ENCODE data around the gene COL19A1.
"Not testable (repeated sequence)": the region's sequence is repeated elsewhere in the genome, so short reads cannot be mapped to it uniquely, and the experiment has no call there.

Gene COL19A1

DNA sequence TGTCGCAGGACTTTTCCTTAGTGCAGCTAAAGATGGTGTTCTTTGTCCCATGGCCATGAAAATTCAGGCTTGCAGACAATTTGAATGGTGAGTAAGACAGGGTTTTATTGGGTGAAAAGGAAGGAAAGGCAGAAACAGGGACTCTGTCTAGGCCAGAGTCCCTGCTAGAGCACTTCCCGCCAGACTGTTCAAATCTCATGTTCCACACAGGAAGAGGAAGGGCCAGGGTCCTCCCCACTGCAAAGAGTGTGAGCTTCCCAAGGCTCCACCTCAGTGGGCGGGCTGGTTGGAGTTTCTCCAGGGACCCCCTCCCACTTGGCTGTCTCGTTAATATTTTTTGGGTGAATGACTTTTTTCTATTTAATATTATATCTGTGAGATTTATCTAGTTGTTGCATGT lies 29.0 kb downstream of the COL19A1 start:
- in situ Hi-C loops (cut with MboI; ENCODE audit: low sequenced_read_pairs) = no loop called here

GRCh38 chr6:69900869-69901268 lies 34.5 kb downstream of the COL19A1 start:
- in situ Hi-C loops (cut with MboI; ENCODE audit: low sequenced_read_pairs) = no loop called here

DNA sequence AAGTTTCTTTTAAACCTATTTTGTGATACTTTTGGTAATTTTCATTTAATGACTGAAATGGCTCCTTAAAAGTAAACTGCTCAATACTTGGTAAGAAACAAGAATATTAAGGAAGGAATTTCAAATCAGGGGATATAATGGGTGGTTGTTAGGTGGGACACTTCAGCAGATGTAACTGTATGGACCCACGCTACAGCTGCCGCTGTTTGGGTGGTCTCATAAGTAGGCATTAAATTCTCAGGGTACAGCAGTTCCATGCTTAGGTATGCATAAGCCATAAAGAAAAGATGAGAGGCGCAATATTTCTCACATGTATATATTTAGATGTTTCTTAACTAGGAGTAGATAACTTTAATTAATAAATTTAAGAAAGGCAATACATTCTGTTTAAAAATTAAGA lies 35.0 kb downstream of the COL19A1 start:
- in situ Hi-C loops (cut with MboI; ENCODE audit: low sequenced_read_pairs) = no loop called here

GRCh38 chr6:69907981-69908498 lies 41.7 kb downstream of the COL19A1 start:
- in situ Hi-C loops (cut with MboI; ENCODE audit: low sequenced_read_pairs) = no loop called here

DNA sequence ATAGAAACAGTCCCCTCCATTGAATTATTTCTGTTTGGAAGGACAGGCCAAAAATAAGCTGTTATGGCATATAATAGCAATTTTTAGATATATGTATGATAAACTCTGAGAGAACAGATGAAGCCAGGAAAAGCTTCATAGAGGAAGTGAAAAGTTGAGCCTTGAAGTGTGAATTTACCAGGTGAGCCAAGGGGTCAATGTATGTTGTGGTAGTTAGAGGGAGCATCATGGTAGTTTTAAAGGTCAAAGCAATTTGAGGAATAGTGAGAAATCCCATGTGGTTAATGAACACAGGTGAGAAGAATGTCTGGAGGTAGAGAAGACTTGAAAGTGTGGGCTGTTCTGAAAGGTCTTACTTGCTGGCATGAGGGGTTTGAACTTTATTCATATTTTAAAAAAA lies 47.0 kb downstream of the COL19A1 start:
- in situ Hi-C loops (cut with MboI; ENCODE audit: low sequenced_read_pairs) = no loop called here

DNA sequence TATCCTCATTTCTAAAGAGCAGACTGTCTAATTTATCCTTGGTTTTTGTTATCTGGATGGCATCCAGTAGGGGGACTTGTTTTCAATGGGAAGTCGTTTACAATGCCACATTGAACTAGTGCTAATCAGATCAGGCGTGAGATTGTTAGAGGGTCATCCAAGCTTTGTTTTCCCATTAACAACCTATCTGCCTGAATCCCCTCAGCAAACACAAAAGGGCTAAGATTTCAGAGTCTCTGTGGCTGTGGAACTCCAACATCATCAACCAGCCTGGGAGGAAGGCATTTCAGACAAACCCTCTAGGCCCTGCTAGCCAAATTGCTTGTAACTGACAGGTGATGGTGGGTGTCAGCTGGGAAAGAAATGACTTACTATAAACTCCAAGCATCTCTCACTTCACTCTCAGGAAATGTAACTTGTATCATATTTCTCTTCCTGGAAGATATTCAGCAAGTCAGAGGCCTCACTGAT lies 47.7 kb downstream of the COL19A1 start:
- in situ Hi-C loops (cut with MboI; ENCODE audit: low sequenced_read_pairs) = no loop called here

DNA sequence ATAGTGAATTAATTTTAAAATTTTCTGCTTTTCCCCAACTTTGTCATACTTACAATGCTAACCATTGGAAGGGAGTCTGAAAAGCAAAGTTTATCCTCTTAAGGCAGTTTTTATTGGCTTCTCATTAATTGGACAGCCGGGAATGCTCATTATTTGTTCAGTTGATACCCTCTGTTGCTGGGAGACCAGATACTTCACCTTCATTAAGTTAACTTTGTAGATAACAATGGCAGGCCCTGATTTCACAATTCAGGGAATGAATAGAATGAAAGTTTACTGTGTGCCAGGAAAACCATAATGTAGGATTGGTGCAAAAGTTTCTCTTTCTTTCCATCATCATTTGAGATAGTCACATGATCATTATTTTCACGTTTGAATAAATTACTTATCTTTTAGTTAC lies 49.0 kb downstream of the COL19A1 start:
- in situ Hi-C loops (cut with MboI; ENCODE audit: low sequenced_read_pairs) = no loop called here

GRCh38 chr6:69917834-69918233 lies 51.5 kb downstream of the COL19A1 start:
- in situ Hi-C loops (cut with MboI; ENCODE audit: low sequenced_read_pairs) = no loop called here

DNA sequence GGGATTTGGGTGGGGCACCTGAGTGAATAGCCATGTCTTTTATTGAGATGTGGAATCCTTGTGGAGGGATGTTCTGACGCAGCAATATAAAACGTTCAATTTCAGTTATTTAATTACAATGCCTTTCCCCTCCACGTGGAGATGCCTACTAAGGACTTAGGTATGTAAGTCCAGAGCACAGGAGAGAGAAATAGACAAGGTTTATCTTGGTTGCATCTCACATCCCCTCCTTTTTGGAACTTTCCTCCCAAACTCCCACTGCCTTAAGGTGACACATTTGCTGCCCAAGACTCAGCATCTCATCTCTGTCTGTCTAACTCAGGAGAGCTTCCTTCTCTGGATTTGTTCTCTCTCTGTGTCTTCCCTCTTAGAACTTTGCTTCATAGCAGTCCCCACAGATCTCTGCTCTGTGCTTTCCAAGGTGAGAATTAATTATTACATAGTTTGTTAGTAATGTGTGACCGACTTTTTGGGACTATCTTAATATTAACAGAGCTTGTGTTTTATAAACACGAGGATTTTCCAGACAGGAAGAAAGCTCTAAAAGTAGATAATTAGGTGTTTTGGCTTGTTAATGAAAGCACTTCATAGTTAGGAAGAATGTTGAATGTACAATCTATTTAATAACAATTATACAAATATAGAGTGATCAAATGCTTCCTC lies 52.6 kb downstream of the COL19A1 start:
- in situ Hi-C loops (cut with MboI; ENCODE audit: low sequenced_read_pairs) = no loop called here

GRCh38 chr6:69921066-69921465 lies 54.7 kb downstream of the COL19A1 start:
- in situ Hi-C loops (cut with MboI; ENCODE audit: low sequenced_read_pairs) = not testable (repeated sequence)

DNA sequence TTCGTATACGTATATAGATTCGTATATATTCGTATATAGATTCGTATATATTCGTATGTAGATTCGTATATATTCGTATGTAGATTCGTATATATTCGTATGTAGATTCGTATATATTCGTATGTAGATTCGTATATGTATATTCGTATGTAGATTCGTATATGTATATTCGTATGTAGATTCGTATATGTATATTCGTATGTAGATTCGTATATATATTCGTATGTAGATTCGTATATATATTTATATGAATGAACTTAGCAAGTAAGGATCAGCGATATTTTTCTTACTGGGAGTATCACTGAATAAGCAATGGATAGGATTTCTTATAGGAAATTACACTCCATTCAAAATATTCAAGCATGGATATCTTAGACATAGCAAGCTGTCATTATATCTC lies 55.3 kb downstream of the COL19A1 start:
- in situ Hi-C loops (cut with MboI; ENCODE audit: low sequenced_read_pairs) = not testable (repeated sequence)

GRCh38 chr6:69926745-69927144 lies 60.4 kb downstream of the COL19A1 start:
- in situ Hi-C loops (cut with MboI; ENCODE audit: low sequenced_read_pairs) = no loop called here

DNA sequence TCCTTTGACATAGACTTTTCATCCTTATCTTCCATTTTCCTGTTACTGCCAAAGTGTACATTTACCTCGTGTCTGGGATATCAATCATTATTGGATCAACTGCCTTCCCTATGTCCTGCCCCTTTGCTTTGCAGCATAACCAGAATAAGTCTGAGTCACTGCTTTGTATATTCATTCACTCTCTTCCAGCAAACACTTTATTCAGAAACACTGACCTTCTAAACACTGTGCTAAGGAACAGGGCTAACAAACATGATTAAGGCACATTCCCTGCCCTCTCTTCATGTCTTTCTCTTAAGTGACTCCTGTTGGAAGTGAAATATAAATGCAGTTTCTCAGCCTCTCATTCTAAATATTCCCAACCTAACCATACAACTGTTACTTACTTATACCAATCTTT lies 66.9 kb downstream of the COL19A1 start:
- in situ Hi-C loops (cut with MboI; ENCODE audit: low sequenced_read_pairs) = no loop called here

GRCh38 chr6:69935079-69935478 lies 68.7 kb downstream of the COL19A1 start:
- in situ Hi-C loops (cut with MboI; ENCODE audit: low sequenced_read_pairs) = no loop called here

GRCh38 chr6:69936674-69937363 lies 70.5 kb downstream of the COL19A1 start:
- in situ Hi-C loops (cut with MboI; ENCODE audit: low sequenced_read_pairs) = no loop called here

GRCh38 chr6:69937402-69938136 lies 71.2 kb downstream of the COL19A1 start:
- in situ Hi-C loops (cut with MboI; ENCODE audit: low sequenced_read_pairs) = no loop called here

DNA sequence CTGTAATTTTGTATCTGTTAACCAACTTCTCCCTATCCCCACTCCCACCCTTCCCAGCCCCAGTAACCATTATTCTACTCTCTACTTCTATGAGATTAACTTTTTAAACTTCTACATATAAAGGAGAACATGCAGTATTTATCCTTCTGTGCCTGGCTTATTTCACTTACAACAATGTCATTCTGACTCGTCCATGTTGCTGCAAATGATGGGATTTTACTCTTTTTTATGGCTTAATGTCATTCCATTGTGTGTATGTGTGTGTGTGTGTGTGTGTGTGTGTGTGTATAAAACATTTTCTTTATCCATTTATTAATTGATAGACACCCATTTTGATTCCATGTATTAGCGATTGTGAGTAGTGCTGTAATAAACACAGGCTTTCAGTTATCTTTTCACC lies 76.1 kb downstream of the COL19A1 start:
- in situ Hi-C loops (cut with MboI; ENCODE audit: low sequenced_read_pairs) = no loop called here

DNA sequence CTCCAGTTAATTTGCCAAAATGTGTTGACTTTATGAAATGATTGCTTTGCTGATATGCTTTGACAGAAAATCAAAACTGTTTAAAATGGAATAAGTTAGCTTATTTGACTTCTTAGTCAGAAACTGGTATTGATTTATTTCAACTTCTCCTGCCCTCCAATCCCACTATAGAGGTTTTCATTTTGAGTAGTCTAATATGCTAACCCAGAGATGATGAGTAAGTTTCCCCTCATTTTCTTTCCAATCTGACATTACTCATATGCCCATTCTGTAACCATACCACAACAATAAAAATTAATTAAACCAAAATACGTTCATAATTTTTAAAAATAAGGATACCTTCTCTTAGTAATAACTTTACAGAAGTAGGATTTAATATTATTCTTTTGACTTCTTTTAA lies 78.8 kb downstream of the COL19A1 start:
- in situ Hi-C loops (cut with MboI; ENCODE audit: low sequenced_read_pairs) = no loop called here

- in situ Hi-C loops (cut with MboI; ENCODE audit: low sequenced_read_pairs) = no loop called here
Observed at GRCh38 chr6:69948479-69949114, 82.2 kb downstream of the COL19A1 start.

GRCh38 chr6:69953491-69953890 lies 87.1 kb downstream of the COL19A1 start:
- in situ Hi-C loops (cut with MboI; ENCODE audit: low sequenced_read_pairs) = no loop called here

- in situ Hi-C loops (cut with MboI; ENCODE audit: low sequenced_read_pairs) = no loop called here
Observed at GRCh38 chr6:69954733-69955132, 88.4 kb downstream of the COL19A1 start.
